Activated CD8-positive, alpha-beta memory T cell treated with anti-CD3 and anti-CD28 coated beads, Interleukin-2, amount 50 U/mL, for 48 hours (primary cell): Measurements from ENCODE around the gene LDLRAP1.

Experiments
- DNase-seq: peaks from one replicate; pipeline ENCODE4 v3.0.0-alpha.2; 2020

Gene LDLRAP1

GRCh38 chr1:25543425-25544242 is at the start of gene LDLRAP1:
Gene LDLRAP1, plus strand, starts transcription at chr1:25543606. Its CDS starts 93 bp downstream, at chr1:25543699.
- peak; percentile 88 for DNase-seq

GRCh38 chr1:25494952-25495351 is 48.5 kb upstream of the LDLRAP1 start:
- DNase-seq, result no peak

- no peak for DNase-seq
Observed at GRCh38 chr1:25500694-25501093, 42.7 kb upstream of the LDLRAP1 start.

GRCh38 chr1:25501235-25502058 is 42.0 kb upstream of the LDLRAP1 start:
- DNase-seq, result no peak

GRCh38 chr1:25502957-25503356 is 40.4 kb upstream of the LDLRAP1 start:
- no peak for DNase-seq

GRCh38 chr1:25503551-25504426 is 39.6 kb upstream of the LDLRAP1 start:
- DNase-seq, result peak; percentile 76

GRCh38 chr1:25504706-25505595 is 38.5 kb upstream of the LDLRAP1 start:
- DNase-seq, result no peak

GRCh38 chr1:25505656-25506385 is 37.6 kb upstream of the LDLRAP1 start:
- peak; percentile 47 for DNase-seq

GRCh38 chr1:25506566-25507463 is 36.6 kb upstream of the LDLRAP1 start:
- DNase-seq, result peak; percentile 44

- DNase-seq, result peak; percentile 28
Observed at GRCh38 chr1:25513666-25514065, 29.7 kb upstream of the LDLRAP1 start.

GRCh38 chr1:25515033-25515432 is 28.4 kb upstream of the LDLRAP1 start:
- DNase-seq, result no peak

GRCh38 chr1:25516686-25517085 is 26.7 kb upstream of the LDLRAP1 start:
- DNase-seq, result no peak

- DNase-seq, result no peak
Observed at GRCh38 chr1:25517476-25518394, 25.7 kb upstream of the LDLRAP1 start.

GRCh38 chr1:25519624-25520023 is 23.8 kb upstream of the LDLRAP1 start:
- DNase-seq, result no peak

GRCh38 chr1:25520446-25521061 is 22.9 kb upstream of the LDLRAP1 start:
- DNase-seq, result peak; percentile 84

- no peak for DNase-seq
Observed at GRCh38 chr1:25522031-25522655, 21.3 kb upstream of the LDLRAP1 start.

GRCh38 chr1:25523542-25523941 is 19.9 kb upstream of the LDLRAP1 start:
- DNase-seq, result no peak
